ENCODE results near the gene BEND3.

GRCh38 chr6:107060704-107061103, 54.6 kb downstream of the BEND3 start:
- TF ChIP-seq CTCF (IDR thresholded peaks at IDR 0.05; ENCODE audit: low read length) (no peak), EZH2 (optimal IDR thresholded peaks at IDR 0.05; ENCODE audit: low read depth, low read length) (no peak)

Measured in MM.1S (cell line).